ENCODE results near the gene VOPP1. TPM values are rescaled to one million over a fixed set of nuclear protein-coding genes. Genes with fewer than 3 reads are reported as not detected.

The VOPP1 gene
- total RNA-seq, 4 donors from 2014 or later = 22.1 to 79.2 (median 73.9) TPM

- H3K27ac ChIP-seq = peak overlapping the region; percentile 66 to 81 (median 77)
- no peaks in the 10 kb centered on the region for H3K9me3 ChIP-seq
- TF ChIP-seq POLR2AphosphoS5 (IDR thresholded peaks at IDR 0.05) (no peak), CTCF (IDR thresholded peaks at IDR 0.05) (no peak), EP300 (IDR thresholded peaks at IDR 0.05; ENCODE audit: low read depth) (no peak), POLR2A (IDR thresholded peaks at IDR 0.05) (no peak)
- intact Hi-C loops (cut with DNase I; ENCODE audit: low total_unique reads) = no loop called here
- peaks cover 39 to 82% (median 62%) of the 10 kb centered on the region in 4 donors for H3K4me1 ChIP-seq
- H3K27me3 ChIP-seq = no peaks in the 10 kb centered on the region
- H3K36me3 ChIP-seq = no peaks in the 10 kb centered on the region
- in situ Hi-C loops (cut with MboI; ENCODE audit: low pct_ligation_motif_present in 1 of 4, low pct_unique_long_range_greater_than_20kb in 1 of 4, low sequenced_read_pairs in 3 of 4) = no loop called here
- DNase-seq = no peak
- H3K4me3 ChIP-seq = no peak overlapping the region
These were observed 19.3 kb downstream of the VOPP1 start for GRCh38 chr7:55553024-55553345.

GRCh38 chr7:55552320-55553023 lies 19.8 kb downstream of the VOPP1 start:
- Histone ChIP-seq H3K4me3 (no peak overlapping the region), H3K36me3 (no peaks in the 10 kb centered on the region), H3K27ac (peak overlapping the region; percentile 66 to 81 (median 77)), H3K4me1 (peaks cover 41 to 82% (median 66%) of the 10 kb centered on the region in 4 donors), H3K9me3 (no peaks in the 10 kb centered on the region), H3K27me3 (no peaks in the 10 kb centered on the region)
- peak in 1 of 3 donors; percentile 42 for TF ChIP-seq POLR2AphosphoS5 (IDR thresholded peaks at IDR 0.05)
- no peak for TF ChIP-seq CTCF (IDR thresholded peaks at IDR 0.05)
- in situ Hi-C loops (cut with MboI; ENCODE audit: low pct_ligation_motif_present in 1 of 4, low pct_unique_long_range_greater_than_20kb in 1 of 4, low sequenced_read_pairs in 3 of 4) (no loop called here), intact Hi-C loops (cut with DNase I; ENCODE audit: low total_unique reads) (no loop called here)
- WGBS, 2 donors (ENCODE audit: low coverage in 1 of 2) = 51 to 61% methylated on average over 4 to 13 of the region's 13 CpGs
- DNase-seq = peak; percentile 70

DNA sequence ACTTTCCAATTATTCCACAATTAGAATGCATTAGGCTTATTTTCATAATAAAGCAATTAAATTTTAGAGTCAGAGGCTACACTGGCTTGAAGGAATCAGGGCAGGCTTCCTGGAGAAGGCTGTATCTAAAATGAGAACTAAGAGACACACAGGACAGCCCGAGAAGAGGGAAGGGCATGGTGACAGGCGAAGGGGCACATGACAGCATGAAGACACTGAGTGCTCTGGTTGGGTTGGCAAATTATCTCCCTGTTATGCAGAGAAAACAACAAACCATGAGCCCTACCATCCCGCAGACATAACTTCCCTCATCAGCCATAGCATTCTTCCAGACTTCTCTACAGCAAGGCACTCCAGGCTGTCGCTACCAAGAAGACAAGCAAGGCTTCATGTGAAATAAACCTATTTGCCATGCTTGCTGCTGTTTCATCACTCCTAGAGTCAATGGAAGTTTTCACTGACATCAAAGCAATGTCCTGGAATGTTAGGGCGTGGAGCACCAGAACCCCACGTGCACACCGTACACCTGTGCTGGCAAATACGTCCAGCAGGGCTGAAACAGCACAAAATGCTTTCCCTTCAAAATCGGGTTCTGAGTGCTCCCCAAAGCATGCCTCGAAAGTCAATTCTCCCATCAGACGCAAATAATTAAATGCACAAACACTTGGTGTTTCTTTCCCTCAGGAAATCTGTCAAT lies 21.3 kb downstream of the VOPP1 start:
- WGBS, 2 donors (ENCODE audit: low coverage in 1 of 2) = 69 to 85% methylated on average over 6 to 11 of the region's 11 CpGs
- no peaks in the 10 kb centered on the region for H3K36me3 ChIP-seq
- H3K4me1 ChIP-seq = peaks cover 50 to 93% (median 79%) of the 10 kb centered on the region in 4 donors
- no peak for DNase-seq
- in situ Hi-C loops (cut with MboI; ENCODE audit: low pct_ligation_motif_present in 1 of 4, low pct_unique_long_range_greater_than_20kb in 1 of 4, low sequenced_read_pairs in 3 of 4) = no loop called here
- intact Hi-C loops (cut with DNase I; ENCODE audit: low total_unique reads) = no loop called here
- H3K27me3 ChIP-seq = no peaks in the 10 kb centered on the region
- TF ChIP-seq EP300 (IDR thresholded peaks at IDR 0.05; ENCODE audit: low read depth) (no peak), CTCF (IDR thresholded peaks at IDR 0.05) (peak in 3 of 5 experiments; percentile 25 to 53 (median 45))
- H3K4me3 ChIP-seq = no peak overlapping the region
- H3K9me3 ChIP-seq = no peaks in the 10 kb centered on the region
- H3K27ac ChIP-seq = peak overlapping the region; percentile 66 to 81 (median 76)

DNA sequence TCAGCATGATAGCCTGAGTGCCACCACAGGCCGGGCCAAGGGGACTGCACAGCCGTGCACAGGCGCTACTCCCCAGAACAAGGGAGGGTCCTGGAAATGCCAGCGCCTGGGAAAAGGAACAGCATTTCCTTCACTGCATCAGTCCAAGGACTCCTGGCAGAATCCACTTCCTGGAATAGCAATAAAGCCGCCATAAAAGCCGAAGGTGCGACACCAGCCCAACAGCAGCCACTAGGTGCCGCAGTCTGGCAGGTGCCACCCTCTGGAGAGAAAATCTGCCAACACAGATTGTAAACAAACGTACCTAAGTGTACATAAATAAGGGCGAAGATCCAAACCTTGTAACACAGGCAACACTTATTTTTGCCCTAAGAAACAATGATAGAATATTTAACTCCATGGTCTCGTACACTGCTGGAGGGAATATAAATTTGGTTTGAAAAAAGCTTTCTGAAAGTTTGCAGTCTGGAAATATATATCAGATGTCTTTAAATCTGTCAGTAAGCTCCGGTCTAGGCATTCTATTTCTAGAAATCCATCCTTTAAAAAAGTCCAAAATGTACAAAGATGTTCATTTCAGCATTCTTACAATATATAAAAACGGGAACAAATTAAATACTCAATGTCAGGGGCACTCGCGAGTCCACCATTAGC lies 22.2 kb downstream of the VOPP1 start:
- no peaks in the 10 kb centered on the region for H3K9me3 ChIP-seq
- no peaks in the 10 kb centered on the region for H3K36me3 ChIP-seq
- peak; percentile 90 for DNase-seq
- no peak overlapping the region for H3K4me3 ChIP-seq
- peak overlapping the region; percentile 66 to 81 (median 76) for H3K27ac ChIP-seq
- H3K27me3 ChIP-seq = no peaks in the 10 kb centered on the region
- in situ Hi-C loops (cut with MboI; ENCODE audit: low pct_ligation_motif_present in 1 of 4, low pct_unique_long_range_greater_than_20kb in 1 of 4, low sequenced_read_pairs in 3 of 4) (no loop called here), intact Hi-C loops (cut with DNase I; ENCODE audit: low total_unique reads) (no loop called here)
- TF ChIP-seq POLR2AphosphoS5 (IDR thresholded peaks at IDR 0.05) (peak in 2 of 3 donors; percentile 26 to 44), EP300 (IDR thresholded peaks at IDR 0.05; ENCODE audit: low read depth) (no peak), CTCF (IDR thresholded peaks at IDR 0.05) (peak; percentile 53 to 83 (median 66)), POLR2A (IDR thresholded peaks at IDR 0.05) (no peak)
- peaks cover 45 to 95% (median 82%) of the 10 kb centered on the region in 4 donors for H3K4me1 ChIP-seq
- WGBS, 2 donors (ENCODE audit: low coverage in 1 of 2) = 55 to 59% methylated on average over 7 to 15 of the region's 15 CpGs

Measured in transverse colon (tissue), 4 donors.